HS-5 (cell line): ENCODE results near the gene C4BPB.
"Not testable (repeated sequence)": the region's sequence is repeated elsewhere in the genome, so short reads cannot be mapped to it uniquely, and the experiment has no call there.

Source experiments
- DNase-seq: peaks from one replicate; pipeline ENCODE4 v3.0.0-alpha.2; 2012; ENCODE audit warnings: low read depth

Gene C4BPB, protein sequence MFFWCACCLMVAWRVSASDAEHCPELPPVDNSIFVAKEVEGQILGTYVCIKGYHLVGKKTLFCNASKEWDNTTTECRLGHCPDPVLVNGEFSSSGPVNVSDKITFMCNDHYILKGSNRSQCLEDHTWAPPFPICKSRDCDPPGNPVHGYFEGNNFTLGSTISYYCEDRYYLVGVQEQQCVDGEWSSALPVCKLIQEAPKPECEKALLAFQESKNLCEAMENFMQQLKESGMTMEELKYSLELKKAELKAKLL

DNA sequence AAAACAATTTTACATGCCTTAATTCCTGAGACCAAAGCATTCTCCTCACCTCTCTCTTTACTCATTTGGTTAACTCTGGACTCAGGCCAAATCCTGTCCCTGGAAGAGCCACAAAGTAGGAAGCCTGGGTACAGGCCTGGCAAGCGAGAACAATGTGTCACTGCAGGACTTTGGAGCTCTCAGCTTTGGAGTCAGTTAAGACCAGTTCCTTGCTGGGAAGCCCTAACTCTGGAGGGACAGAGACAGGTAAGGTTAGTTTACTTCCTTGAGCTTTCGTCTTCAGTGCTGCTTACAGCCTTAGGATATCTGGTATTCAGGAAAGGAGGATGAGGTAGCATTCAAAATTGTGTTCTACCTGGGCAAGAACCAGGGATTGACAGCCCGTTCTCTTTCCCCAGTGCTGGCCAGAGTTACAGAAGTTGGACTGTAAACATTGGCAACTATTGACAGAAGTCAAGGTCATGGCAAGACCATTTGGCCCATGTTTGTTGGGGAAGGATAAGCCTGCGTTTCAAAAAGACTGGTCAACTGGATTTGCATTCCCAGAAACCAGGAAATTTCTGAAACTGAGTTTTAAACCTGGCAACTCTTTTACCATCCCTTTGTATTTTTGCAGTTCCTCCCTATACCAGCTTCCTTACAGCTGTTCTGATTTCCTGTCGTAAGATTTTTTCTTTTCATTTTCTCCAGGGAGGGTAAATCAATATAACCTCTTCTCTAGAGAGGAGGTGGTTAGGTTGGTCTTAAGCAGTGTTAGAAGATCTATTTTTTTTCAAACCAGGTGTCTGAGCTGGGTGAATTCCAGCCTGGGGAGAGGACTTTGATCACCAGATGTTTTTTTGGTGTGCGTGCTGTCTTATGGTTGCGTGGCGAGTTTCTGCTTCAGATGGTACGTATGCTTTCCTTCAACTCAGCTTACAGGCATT lies at the start of gene C4BPB:
TSS of gene C4BPB (plus strand) at position 160 of the 926 bp plus-strand sequence. CDS start at position 832, 672 bp downstream.
- no peak for DNase-seq

DNA sequence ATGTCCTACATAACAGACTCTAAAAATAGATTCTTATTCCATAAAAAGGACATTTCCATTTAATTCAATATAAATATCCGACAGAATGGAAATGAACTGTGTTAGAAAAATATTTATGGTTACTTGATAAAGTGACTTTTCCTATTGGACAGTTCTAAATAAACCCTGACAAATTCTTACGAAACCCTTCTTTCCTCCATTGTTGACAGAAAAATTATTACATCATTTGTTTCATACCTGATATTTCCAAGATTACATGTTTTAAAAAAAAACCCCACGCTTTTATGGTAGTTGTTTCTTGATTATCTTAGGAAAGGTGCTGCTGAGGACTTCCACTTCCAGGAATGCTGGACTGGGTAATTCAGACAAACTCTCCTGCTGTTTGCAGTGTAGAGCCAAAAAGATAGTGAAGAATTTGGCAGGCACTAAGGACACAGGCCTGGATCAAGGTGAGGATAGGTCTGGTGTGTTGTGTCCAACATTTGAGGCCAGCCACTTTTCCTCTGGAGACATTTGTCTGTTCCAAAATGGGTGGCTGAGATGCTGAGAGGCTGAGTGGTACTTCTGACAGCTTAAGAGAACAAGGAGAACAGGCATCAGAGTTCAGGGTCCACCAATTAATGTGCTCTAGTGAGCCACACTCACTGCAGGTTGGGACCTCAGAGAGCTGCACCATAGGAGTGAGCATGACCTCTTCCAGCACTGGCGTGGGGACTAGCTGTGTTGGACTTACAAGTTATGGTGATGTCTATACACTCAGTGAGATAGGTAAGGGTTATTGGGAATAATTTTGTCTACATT lies 49.1 kb upstream of the C4BPB start:
- no peak for DNase-seq

DNA sequence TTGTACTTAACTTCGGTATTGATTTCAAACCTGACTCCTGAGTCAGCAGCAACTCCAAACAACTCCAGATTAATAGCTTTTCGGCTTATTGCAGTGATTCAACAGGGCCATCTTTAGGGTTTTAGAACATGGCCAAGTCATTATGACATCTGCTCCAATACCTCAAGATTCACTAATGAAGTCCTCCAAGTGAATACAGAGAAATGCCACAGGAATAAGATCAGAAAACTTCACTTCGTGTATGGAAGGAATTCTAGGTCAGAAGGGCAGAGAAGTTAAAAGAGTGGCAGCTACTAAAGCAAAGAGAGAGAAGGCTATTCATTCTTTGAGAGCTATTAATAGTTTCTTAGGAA lies 48.5 kb upstream of the C4BPB start:
- DNase-seq: no peak

DNA sequence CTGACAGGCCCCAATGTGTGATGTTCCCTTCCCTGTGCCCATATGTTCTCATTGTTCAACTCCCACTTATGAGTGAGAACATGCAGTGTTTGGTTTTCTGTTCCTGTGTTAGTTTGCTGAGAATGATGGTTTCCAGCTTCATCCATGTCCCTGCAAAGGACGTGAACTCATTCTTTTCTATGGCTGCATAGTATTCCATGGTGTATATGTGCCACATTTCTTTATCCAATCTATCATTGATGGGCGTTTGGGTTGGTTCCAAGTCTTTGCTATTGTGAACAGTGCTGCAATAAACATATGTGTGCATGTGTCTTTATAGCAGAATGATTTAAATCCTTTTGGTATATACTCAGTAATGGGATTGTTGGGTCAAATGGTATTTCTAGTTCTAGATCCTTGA lies 47.3 kb upstream of the C4BPB start:
- not testable (repeated sequence) for DNase-seq

DNA sequence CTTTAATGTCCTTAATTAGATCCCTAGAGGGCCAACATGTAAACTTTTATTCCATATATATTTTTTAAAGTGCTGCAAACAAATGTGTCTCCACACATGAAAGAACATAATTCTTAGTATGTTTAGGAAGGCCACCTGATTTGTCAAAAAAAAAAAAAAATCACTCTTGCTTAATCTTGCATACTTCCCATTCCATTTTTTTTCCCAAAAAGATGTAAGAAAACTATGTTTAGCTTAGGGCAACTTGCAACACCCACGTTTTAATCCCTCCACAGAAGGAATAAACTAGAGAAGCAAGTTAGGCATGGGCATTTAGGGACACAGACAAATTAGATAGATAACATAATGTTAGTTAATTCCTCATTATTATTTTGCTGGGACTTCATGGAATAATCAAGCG lies 43.2 kb upstream of the C4BPB start:
- DNase-seq: no peak

DNA sequence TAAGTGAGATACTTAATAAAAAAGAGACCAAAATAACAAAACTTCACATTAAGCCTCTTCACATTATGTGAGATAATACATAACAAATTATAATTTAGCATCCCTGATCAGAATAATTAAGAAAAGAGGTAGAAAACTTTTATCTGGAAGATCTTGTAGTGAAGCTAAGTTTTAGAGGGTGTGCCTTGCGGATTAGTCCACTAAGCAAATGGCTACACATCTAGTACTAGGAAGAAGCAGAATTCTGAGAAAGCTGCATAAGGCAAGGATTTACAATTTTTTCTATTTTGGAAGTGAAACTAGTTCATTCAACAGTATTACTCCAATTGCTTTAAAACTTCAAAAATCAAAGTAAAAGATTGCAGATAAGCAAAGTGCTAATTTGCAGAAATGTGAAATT lies 41.2 kb upstream of the C4BPB start:
- no peak for DNase-seq

DNA sequence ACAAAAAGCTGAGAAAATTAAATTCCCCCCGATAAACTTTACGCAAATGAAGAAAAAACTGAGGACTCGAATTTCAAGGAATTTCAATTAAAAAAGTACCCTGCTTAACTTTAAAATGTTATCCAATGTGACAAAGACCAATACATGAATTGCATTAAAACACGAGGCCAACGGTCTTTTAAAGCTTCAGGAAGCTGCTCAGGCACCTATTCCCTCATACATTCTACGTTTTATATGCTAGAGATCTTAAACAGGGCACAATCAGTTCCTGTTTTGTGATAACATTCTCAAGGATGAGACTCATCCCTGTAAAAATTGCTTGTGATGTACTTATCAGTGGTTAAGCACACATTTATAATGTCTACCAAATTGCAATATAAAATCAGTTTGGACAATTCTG lies 40.6 kb upstream of the C4BPB start:
- no peak for DNase-seq

DNA sequence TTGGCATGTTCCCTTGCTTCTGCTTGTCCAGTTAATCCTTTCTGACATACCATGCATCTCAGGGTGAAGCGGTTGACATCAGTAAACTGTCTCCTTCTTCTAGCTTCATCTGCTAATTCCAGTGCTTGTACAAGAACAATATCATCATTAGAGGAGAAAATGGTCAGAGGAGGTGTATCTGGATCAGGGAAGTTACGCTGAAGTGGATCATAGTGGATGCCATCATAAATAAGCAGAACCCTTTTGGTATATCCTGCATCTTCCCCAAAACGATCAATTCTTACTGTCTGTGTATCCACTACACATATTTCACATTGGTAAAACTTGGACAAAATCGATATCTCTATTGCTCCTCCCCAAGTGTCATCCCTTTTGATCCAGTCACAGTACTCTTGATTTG lies 39.6 kb upstream of the C4BPB start:
- DNase-seq: no peak

DNA sequence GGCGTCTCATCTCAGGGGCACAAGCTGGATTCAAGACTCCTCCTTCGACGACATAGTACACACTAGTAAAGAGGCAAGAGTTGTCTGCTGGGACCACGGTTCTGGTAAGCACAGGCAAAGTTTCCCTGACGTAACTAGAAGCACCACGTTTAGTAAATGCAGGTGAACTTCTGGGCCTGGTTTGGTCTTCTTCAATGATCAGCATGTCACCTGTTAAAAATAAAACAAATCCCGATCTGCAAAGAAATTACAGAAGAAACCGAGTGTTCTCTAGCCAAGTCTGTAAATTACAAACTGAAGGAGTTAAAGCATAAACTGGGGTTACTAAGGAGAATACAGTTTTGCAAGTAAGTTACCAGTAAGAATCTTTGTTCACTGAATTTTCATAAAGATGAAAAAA lies 39.1 kb upstream of the C4BPB start:
- no peak for DNase-seq

DNA sequence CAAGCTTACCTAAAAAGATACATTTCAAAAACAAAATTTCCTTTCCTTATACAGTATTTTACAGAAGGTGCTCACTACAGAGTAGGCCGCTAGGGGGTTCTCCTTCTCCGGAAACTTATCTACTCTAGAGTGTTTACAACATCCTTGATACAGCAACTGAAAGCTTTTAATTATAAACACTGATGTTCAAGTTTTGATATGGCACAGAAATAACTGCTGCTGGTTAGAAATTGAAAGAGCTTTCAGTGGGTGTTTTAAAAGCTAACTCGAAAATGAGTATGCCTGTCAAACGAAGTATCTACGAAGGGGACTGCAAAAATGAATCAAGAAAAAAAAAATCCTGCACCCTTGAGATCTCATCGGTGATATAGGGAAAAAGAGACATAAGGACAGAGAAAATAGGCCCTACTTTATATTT lies 38.7 kb upstream of the C4BPB start:
- DNase-seq: no peak

DNA sequence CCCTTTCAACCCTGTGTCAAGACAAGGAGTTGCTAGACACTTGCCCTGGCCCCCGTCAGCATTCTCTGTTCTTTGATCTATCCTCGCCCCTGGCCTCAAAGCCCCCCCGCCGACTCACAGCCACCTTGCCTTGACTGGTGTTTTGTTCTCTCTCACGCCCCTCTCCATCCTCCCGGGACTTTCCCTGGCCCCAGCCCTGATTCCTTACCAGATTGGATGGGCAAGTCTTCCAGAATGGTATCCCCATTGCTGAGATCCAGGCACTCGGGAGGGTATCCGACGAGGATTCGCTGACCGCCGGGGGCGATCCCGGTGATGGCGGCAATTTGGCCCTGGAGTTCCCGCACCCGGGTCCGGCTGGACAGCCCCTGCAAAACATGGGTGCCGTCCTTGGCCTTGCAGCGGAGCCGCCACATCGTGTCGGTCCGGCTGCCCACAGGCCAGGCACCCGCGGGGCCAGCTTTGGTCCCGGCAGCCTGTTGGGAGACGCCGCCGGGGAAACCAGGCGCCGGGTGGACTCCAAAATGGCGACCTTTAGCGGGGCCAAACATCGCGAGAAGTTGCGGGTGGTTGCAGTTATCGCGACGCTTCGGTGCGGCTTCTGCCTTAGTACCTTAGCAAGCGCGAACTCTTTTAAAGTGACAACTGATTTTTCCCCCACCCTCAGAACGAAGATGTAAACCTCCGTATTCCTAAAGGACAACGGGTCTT lies 38.0 kb upstream of the C4BPB start:
- DNase-seq: no peak

DNA sequence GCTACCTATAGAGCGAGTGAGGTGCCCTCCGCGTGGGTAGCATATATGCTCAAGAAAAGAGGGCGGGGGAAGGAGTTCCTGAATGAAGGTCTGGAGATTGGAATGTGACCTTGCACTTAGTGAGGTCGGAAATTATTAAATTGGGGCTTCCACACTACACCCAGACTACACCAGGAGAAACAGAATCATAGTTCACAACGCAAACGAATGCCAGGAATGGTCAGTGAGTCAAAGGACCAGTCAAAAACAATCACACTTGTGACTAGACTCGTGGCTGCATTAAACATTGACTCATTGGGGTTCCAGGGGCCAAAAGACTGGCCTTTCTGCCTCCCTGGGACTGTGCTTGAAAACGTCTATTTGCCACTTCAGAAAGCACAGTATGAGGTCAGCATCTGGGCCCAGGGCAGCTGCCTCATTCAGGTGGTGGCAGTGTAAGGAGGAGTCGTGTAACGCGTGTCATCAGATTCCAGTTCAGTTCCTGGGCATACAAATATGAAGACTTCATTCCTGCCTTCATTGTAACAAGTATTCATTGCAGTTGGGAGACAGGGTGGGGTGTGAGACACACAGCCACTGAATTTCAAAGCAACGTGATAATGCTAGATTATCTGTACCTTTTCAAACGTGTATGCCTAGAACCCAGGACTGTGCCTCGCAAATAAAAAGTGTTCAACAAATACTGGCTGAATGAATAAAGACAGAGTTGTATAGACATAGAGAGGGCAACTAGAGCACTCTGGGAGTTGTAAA lies 37.3 kb upstream of the C4BPB start, which contains the start of gene YOD1:
TSS of gene YOD1 (minus strand) at position 18 of the 753 bp plus-strand sequence. CDS start 178 bp downstream, outside the sequence.
- DNase-seq: no peak

DNA sequence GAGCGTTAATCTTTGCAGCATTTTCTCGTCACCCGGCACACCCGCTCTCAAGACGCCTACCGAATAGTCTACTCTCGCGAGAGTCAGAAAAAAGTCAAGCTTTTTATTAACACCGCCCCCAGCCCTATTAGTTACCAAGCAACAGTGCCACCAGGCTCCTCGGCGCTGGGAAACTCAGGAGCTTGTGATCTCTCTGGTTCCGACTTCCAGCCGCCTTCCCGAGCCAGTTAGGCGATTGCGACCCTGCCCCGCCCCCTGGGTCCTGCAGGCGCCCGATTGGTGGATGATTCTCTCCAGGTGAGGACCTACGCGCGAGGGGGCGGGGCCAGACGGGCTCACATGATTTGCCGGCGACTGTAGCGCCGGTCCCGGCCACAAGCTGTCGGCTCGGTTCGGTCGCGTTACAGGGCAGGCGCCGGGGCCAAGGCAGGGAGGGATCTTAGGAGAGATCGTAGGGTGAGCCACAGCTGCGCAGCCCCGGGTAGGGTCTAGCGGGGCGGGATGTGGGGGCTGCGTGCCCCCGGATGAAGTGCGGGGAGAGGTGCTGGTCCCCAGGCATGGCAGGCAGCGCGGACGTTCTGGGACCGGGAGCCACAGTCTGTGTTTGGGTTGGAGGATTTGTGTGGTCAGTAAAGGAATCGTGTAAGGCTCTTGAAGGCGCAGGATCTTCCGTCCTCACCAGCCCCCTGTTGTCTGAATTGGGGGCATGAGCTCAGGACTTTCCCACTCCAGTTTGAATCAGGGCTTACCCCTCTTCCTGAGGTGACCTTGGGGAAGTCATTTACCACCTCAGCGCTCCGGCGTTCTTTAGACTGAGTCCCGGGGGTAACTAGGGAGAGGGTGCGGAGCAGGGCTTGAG lies 35.5 kb upstream of the C4BPB start, which contains the start of gene PFKFB2:
TSS of gene PFKFB2 (plus strand) at position 365 of the 859 bp plus-strand sequence. CDS start 1,443 bp downstream, outside the sequence.
- no peak for DNase-seq

DNA sequence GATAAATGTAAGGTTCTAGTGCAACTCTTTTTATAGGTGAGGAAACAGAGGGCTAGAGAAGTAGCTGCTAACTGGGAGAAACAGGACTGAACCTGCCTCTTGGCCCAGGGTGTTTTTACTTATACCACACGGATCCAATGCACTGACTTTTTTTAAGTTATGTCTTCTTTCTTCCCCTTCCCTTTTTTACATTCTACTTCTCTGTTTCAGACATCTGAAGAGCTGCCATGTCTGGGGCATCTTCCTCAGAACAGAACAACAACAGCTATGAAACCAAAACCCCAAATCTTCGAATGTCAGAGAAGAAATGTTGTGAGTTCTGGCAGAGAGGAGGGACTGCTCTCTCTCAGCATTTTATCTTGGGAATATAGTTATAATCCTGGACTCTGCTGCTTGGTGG lies 34.2 kb upstream of the C4BPB start:
- no peak for DNase-seq

DNA sequence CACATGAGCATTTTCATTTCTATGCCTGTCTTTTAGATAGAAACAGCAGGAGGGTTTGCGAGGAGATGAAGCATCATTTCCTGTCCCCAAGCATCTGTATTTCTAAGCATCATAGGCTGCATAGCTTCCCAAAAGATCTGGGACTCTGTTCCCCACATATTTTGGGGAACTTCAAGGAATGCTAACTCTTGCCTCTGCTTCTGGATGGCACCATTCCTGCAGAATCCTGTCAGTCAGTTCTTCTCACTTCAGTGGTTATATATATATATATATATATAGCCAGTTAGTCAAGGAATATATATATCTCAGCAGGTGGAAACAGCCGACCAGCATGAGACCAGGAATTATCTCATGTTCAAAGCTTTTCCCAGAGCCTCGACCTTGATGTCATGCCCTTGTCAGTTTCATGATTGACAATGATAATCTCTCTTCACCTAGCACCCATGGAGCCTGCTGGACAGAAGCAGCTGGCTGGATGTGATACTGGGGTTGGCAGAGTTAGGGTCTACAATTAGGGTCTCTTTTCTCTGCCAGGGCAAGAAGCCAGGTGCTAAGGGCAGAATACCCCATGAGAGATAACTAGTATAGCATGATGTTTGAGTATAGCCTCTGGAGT lies 33.2 kb upstream of the C4BPB start:
- no peak for DNase-seq

DNA sequence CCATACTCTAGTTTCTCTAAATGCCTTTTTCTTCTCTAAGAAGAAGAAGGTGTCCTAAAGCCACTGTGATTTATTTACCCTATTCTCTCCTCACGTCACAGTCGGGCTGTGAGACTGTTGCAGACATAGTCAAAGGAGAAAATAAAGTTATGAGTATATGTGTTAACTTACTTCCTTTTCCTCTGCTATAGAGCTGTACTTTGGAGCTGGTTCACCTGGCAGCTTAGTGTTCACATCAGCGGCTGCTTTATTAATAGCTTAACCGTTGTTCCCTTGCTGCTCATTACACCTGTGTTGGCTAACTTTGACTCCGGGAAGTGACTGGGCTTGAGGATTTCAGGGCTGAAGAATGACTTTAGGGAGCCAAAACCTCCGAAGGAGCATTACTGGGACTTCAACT lies 32.0 kb upstream of the C4BPB start:
- no peak for DNase-seq

DNA sequence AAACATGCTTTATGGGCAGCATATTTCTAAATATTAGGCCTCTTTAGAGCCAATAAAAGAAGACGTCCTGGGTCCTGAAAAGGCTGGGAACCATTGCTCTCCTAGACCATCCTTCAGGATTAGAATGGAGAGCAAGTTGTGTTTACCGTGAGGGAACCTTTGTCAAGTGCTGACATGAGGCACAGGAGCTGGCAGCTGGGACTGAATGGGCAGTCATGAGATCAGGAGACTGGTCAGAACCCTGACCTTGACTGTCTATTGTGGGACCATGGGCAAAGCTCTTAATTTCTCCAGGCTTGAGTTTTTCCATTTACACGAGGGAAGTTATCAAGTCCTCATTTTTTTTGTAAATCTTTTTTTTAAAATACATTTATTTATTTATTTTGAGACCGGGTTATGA lies 30.4 kb upstream of the C4BPB start:
- DNase-seq: no peak

DNA sequence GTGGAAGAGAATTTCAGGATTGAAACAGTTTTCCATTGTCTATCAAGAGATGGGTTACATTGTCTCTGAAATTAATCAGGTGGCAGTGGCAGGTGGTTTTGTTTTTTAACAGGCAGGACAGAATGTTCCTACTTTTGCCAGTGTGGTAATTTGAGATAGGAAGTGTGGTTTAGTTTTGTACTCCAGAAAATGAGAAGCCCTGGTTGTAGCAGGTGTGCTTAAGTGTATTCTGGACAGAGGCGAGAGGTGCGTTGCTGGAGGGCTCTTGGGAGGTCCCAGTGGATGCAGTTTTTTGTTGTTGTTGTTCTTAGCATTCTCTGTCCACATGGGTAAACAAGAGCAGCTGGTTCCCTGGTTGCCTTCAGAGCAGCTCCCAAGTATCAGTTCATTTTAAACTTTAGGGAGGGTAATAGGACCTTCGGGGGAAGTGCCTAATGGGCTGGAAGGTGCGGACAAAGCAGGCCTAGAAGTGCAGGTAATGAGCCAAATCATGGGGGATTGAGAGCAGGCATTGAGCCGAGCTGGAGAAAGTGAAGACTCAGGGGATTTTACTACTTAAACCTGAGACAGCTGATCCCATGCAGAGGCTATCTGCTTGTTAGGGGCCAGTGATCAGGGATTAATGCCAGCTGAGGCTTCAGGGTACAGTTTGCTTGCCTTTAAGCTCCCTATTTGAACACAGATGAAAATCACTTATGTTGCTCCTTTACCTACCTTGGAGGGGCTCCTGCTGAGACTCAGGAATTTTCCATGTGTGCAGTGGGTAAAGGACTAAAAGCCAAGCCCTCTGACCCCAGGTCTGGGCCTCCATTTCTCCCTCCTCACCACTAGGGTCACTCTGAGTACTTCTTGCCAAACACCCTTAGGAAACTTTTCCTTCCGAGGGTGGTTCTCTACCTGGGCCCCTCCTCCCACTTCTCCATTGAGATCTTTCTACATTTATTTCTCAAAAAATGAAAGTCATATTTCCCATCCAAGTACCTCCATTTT lies 29.5 kb upstream of the C4BPB start:
- DNase-seq: no peak
